GM10266 (cell line): ENCODE measurements around the gene CASKIN2.

ENCODE experiments used
- DNase-seq: peaks from one replicate; pipeline ENCODE4 v3.0.0; 2012; ENCODE audit errors: extremely low spot score
- CTCF ChIP-seq: IDR thresholded peaks from 2 replicates; pipeline ENCODE4 v1.5.1; 2012; ENCODE audit warnings: mild to moderate bottlenecking, low read depth; ENCODE audit not compliant: control insufficient read depth, insufficient read depth; ENCODE audit errors: missing control alignments

Gene CASKIN2

GRCh38 chr17:75468779-75469373 is 46.5 kb downstream of the CASKIN2 start:
- no peak for DNase-seq
- TF ChIP-seq CTCF: no peak

- DNase-seq: no peak
- TF ChIP-seq CTCF: no peak
These were observed 47.0 kb downstream of the CASKIN2 start for GRCh38 chr17:75468291-75468754.

GRCh38 chr17:75465039-75465438 is 50.3 kb downstream of the CASKIN2 start:
- no peak for TF ChIP-seq CTCF
- no peak for DNase-seq

- no peak for TF ChIP-seq CTCF
These were observed 51.7 kb downstream of the CASKIN2 start for GRCh38 chr17:75463603-75464002.

GRCh38 chr17:75460295-75460694 is 55.0 kb downstream of the CASKIN2 start:
- DNase-seq: no peak
- no peak for TF ChIP-seq CTCF

More at GRCh38 chr17:75463603-75464002, 51.7 kb downstream of the CASKIN2 start:
- DNase-seq: no peak

GRCh38 chr17:75459590-75460267 is 55.6 kb downstream of the CASKIN2 start:
- no peak for TF ChIP-seq CTCF
- DNase-seq: peak; percentile 58

- TF ChIP-seq CTCF: no peak
- no peak for DNase-seq
These were observed 56.1 kb downstream of the CASKIN2 start for GRCh38 chr17:75459246-75459589.
